T-cell (primary cell): ENCODE measurements around the gene TAS2R1. TPM values are rescaled to one million over a fixed set of nuclear protein-coding genes. Genes with fewer than 3 reads are reported as not detected.

Experiments
- ATAC-seq, 4 experiments: fragments of 200-7000 bp in 3 of 4; fragments of 150-1000 bp in 1 of 4; cut with Tn5 transposase; replicated peaks in 1 of 4; 1 replicate in 3 of 4; 2 replicates in 1 of 4; pipeline ENCODE4 v1.10.0; 2021; ENCODE audit warnings: moderate library complexity in 3 of 4, mild to moderate bottlenecking in 2 of 4, moderate number of reproducible peaks in 1 of 4
- CTCF ChIA-PET, 2 donors: fragments of 300-600 bp; sonication (Branson Sonifier 250); formaldehyde crosslinking; loops; one replicate each; lab custom pipeline; 2022; ENCODE audit warnings: antibody characterized with exemption in 2 of 2; lab: Charles Lee
- POLR2A ChIA-PET, 2 donors: fragments of 300-600 bp; sonication (Branson Sonifier 250); formaldehyde crosslinking; loops; one replicate each; lab custom pipeline; 2022; ENCODE audit warnings: antibody characterized with exemption in 2 of 2; lab: Charles Lee
- DNase-seq, 35 experiments: peaks; one replicate each; pipeline versions ENCODE4 v3.0.0 to v3.0.0-alpha.2; 2013 to 2023
- H3K27ac ChIP-seq: one replicate; pipeline ENCODE4 v1.5.1; 2013; ENCODE audit warnings: low read length
- H3K27me3 ChIP-seq, 2 experiments: replicated peaks in 1 of 2; 1 replicate in 1 of 2; 2 replicates in 1 of 2; pipeline versions ENCODE4 v1.6.1 to v1.7.0; 2013; ENCODE audit warnings: low read length in 1 of 2, mixed read lengths in 1 of 2; ENCODE audit not compliant: control insufficient read depth in 2 of 2, insufficient read depth in 2 of 2; ENCODE audit errors: extremely low read depth in 1 of 2
- H3K36me3 ChIP-seq, 2 donors: 1 replicate in 1 of 2; 2 replicates in 1 of 2; pipeline versions ENCODE4 v1.6.1 to v1.7.0; 2013; ENCODE audit warnings: low read length in 1 of 2; ENCODE audit not compliant: control insufficient read depth in 2 of 2, insufficient read depth in 1 of 2; ENCODE audit errors: extremely low read depth in 1 of 2
- H3K4me1 ChIP-seq, 2 experiments: 1 replicate in 1 of 2; 2 replicates in 1 of 2; pipeline versions ENCODE4 v1.6.1 to v1.7.0; 2013; ENCODE audit warnings: low read length in 2 of 2, mixed read lengths in 1 of 2; ENCODE audit not compliant: insufficient read depth in 2 of 2, control insufficient read depth in 1 of 2; ENCODE audit errors: extremely low read depth in 1 of 2
- H3K4me3 ChIP-seq, 2 donors: 1 replicate in 1 of 2; 2 replicates in 1 of 2; pipeline versions ENCODE4 v1.5.1 to v1.7.0; 2013; ENCODE audit warnings: mild to moderate bottlenecking in 2 of 2, low read length in 1 of 2, moderate library complexity in 1 of 2; ENCODE audit not compliant: control insufficient read depth in 1 of 2; ENCODE audit errors: extremely low read depth in 1 of 2
- H3K9me3 ChIP-seq: 2 replicates; pipeline ENCODE4 v1.7.0; 2013
- H3K27ac Mint-ChIP-seq, 2 donors: one replicate each; pipeline ENCODE4 v1.8.0; 2020 to 2021; ENCODE audit warnings: mild to moderate bottlenecking in 2 of 2, mixed read lengths in 2 of 2
- H3K27me3 Mint-ChIP-seq, 2 donors: one replicate each; pipeline ENCODE4 v1.8.0; 2021 to 2022; ENCODE audit warnings: mixed read lengths in 2 of 2
- H3K36me3 Mint-ChIP-seq: one replicate; pipeline ENCODE4 v1.8.0; 2021; ENCODE audit warnings: mixed read lengths
- H3K4me1 Mint-ChIP-seq, 3 donors: one replicate each; pipeline ENCODE4 v1.8.0; 2020 to 2022; ENCODE audit warnings: mixed read lengths in 3 of 3, mild to moderate bottlenecking in 1 of 3
- H3K4me3 Mint-ChIP-seq, 3 donors: one replicate each; pipeline ENCODE4 v1.8.0; 2020 to 2022; ENCODE audit warnings: mild to moderate bottlenecking in 3 of 3, mixed read lengths in 3 of 3, moderate library complexity in 3 of 3
- H3K9me3 Mint-ChIP-seq, 3 donors: one replicate each; pipeline ENCODE4 v1.8.0; 2020 to 2022; ENCODE audit warnings: mixed read lengths in 3 of 3
- WGBS: methylation state at CpG from one replicate; pipeline ENCODE4 v1.1.5; 2013; ENCODE audit warnings: missing lambda C conversion rate; ENCODE audit not compliant: insufficient coverage; 5-methylcytosine and 5-hydroxymethylcytosine counted together
- total RNA-seq, 35 experiments: library from RNA in 6 of 35; stranded (reverse) in 6 of 35; fragments of 120-200 nt in 1 of 35; gene quantifications; one replicate each; pipeline versions ENCODE4 v1.2.1 to v1.2.4 and lab custom pipeline; 2013 to 2026

TAS2R1 gene
- total RNA-seq, 5 donors from 2014 or later (not counting 1 experiment from before 2014, with no cell fraction given), result not detected

GRCh38 chr5:9610364-9610763 lies 19.8 kb downstream of the TAS2R1 start:
- POLR2A ChIA-PET, result no interaction called here
- H3K27ac Mint-ChIP-seq, result no peak overlapping the region
- no peaks in the 10 kb centered on the region for H3K27me3 ChIP-seq
- no peak for ATAC-seq
- DNase-seq, result no peak
- no CpG with 5 or more reads among the region's 1 CpG for WGBS
- no peaks in the 10 kb centered on the region for H3K36me3 Mint-ChIP-seq
- H3K9me3 Mint-ChIP-seq, result peaks cover 7 to 24% (median 11%) of the 10 kb centered on the region in 3 donors
- no peaks in the 10 kb centered on the region for H3K4me1 ChIP-seq
- no peaks in the 10 kb centered on the region for H3K4me1 Mint-ChIP-seq
- H3K9me3 ChIP-seq, result no peaks in the 10 kb centered on the region
- no peak overlapping the region for H3K4me3 ChIP-seq
- no peaks in the 10 kb centered on the region for H3K36me3 ChIP-seq
- no peak overlapping the region for H3K27ac ChIP-seq
- no peaks in the 10 kb centered on the region for H3K27me3 Mint-ChIP-seq
- CTCF ChIA-PET, result no interaction called here
- no peak overlapping the region for H3K4me3 Mint-ChIP-seq

GRCh38 chr5:9608093-9608492 lies 22.1 kb downstream of the TAS2R1 start:
- H3K36me3 ChIP-seq, result no peaks in the 10 kb centered on the region
- no peaks in the 10 kb centered on the region for H3K4me1 Mint-ChIP-seq
- H3K36me3 Mint-ChIP-seq, result no peaks in the 10 kb centered on the region
- H3K9me3 Mint-ChIP-seq, result peaks cover 9 to 23% (median 11%) of the 10 kb centered on the region in 3 donors
- H3K27ac Mint-ChIP-seq, result no peak overlapping the region
- WGBS, result no CpG with 5 or more reads among the region's 2 CpGs
- no peaks in the 10 kb centered on the region for H3K9me3 ChIP-seq
- H3K4me3 Mint-ChIP-seq, result no peak overlapping the region
- no peaks in the 10 kb centered on the region for H3K27me3 ChIP-seq
- no peak overlapping the region for H3K27ac ChIP-seq
- ATAC-seq (no peak), DNase-seq (no peak)
- POLR2A ChIA-PET, result no interaction called here
- CTCF ChIA-PET, result no interaction called here
- H3K4me3 ChIP-seq, result no peak overlapping the region
- no peaks in the 10 kb centered on the region for H3K27me3 Mint-ChIP-seq
- no peaks in the 10 kb centered on the region for H3K4me1 ChIP-seq

DNA sequence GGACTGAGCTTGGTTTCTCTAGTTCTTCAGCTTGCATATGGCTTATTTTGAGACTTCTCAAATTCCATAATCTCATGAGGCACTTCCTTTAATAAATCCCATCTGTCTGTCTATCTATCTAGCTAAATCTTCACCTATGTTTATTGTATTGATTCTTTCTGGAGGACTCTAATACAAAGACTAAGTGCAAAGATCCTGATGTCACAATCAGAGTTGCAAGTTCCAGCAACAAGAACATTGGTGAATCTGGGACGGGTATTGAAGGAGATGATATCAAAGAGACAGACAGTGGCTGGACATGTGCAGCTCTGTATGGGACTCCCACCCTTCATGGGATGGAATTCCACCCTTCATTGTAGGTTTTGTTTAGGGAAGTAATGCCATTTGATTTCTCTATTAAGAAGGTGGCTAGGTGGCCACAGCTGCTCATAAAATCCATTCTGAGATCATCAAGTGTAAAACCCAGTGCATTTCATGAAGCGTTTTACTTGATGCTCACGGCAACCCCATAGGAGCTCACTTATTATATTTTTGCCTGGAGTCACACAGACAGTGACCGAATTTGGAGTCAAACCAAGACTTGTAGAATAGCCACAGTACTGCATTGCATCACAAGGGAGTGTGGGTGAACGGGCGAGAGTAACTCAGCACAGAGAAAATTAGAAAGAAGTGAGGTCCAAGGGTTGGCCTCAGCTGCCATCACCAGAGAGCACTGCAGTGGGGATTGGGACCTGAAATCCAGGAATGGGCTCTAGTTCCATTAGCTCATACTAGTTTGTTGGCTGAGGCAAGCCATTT lies 24.9 kb downstream of the TAS2R1 start:
- H3K4me1 Mint-ChIP-seq, result no peaks in the 10 kb centered on the region
- no peaks in the 10 kb centered on the region for H3K36me3 ChIP-seq
- no peak overlapping the region for H3K27ac ChIP-seq
- no peaks in the 10 kb centered on the region for H3K9me3 ChIP-seq
- DNase-seq (no peak), ATAC-seq (no peak)
- no peaks in the 10 kb centered on the region for H3K27me3 Mint-ChIP-seq
- H3K27me3 ChIP-seq, result no peaks in the 10 kb centered on the region
- CTCF ChIA-PET, result no interaction called here
- no peak overlapping the region for H3K27ac Mint-ChIP-seq
- H3K4me3 ChIP-seq, result no peak overlapping the region
- H3K4me1 ChIP-seq, result no peaks in the 10 kb centered on the region
- WGBS, result 33% methylated on average over 1 of the region's 6 CpGs
- no peak overlapping the region for H3K4me3 Mint-ChIP-seq
- no peaks in the 10 kb centered on the region for H3K36me3 Mint-ChIP-seq
- POLR2A ChIA-PET, result no interaction called here
- peaks cover 2 to 5% (median 3%) of the 10 kb centered on the region in 3 donors for H3K9me3 Mint-ChIP-seq

DNA sequence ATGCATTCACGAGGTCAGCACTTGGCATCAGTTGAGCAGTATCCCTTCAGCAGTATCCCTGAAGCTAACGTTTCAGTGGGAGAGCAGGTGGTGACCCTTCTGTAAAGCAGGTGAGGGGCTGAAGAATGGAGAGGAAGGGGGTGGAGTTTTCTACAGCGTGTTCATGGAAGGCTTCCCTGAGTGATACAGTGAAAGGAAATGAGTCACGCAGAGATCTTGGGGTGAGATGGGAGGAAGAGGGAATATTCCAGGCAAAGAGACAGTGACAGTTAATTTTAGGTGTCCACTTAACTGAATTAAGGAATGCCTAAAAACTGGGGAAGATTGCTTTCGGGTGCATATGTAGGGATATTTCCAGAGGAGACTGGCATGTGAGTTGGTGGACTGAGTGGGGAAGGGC lies 25.7 kb downstream of the TAS2R1 start:
- DNase-seq (no peak), ATAC-seq (no peak)
- no peak overlapping the region for H3K4me3 ChIP-seq
- H3K4me1 Mint-ChIP-seq, result no peaks in the 10 kb centered on the region
- ChIA-PET POLR2A (no interaction called here), CTCF (no interaction called here)
- no peaks in the 10 kb centered on the region for H3K4me1 ChIP-seq
- H3K27ac ChIP-seq, result no peak overlapping the region
- no peaks in the 10 kb centered on the region for H3K36me3 ChIP-seq
- H3K27ac Mint-ChIP-seq, result no peak overlapping the region
- 57% methylated on average over 5 of the region's 5 CpGs for WGBS
- no peaks in the 10 kb centered on the region for H3K36me3 Mint-ChIP-seq
- peaks cover 2 to 5% (median 3%) of the 10 kb centered on the region in 3 donors for H3K9me3 Mint-ChIP-seq
- H3K27me3 ChIP-seq, result no peaks in the 10 kb centered on the region
- no peaks in the 10 kb centered on the region for H3K9me3 ChIP-seq
- H3K27me3 Mint-ChIP-seq, result no peaks in the 10 kb centered on the region
- H3K4me3 Mint-ChIP-seq, result no peak overlapping the region

DNA sequence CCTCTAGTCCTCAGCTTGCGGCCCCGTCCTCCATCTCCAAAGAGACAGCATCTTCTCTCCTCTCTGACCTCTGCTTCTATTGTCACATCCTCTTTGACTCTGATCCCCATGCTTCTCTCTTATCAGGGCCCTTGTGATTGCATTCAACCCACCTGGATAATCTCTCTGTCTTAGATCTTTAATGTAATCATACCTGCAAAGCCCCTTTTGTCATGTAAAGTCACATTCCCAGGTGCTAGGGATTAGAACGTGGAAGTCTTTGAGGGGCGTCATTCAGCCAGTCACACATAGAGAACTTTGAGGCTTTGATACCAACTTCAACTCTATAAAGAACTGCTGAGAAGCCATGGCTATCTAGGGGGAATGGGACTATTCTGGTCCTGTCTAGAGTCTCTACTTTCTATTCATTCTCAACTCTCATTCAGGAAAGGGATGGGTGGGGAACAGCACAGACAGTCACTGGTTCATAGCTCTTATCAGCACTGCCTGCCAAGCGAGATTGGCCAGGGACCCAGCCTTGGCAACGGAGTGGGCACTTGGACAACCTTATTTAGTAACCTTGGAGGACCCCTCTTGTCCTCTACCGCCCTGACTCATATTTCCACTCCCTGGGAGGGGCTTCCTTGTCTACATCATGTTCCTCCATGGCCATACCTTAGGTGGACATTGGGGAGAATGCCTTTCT lies 29.0 kb downstream of the TAS2R1 start:
- no peak overlapping the region for H3K27ac ChIP-seq
- no peaks in the 10 kb centered on the region for H3K4me1 Mint-ChIP-seq
- no peaks in the 10 kb centered on the region for H3K36me3 Mint-ChIP-seq
- 75% methylated on average over 3 of the region's 7 CpGs for WGBS
- no peaks in the 10 kb centered on the region for H3K27me3 ChIP-seq
- ATAC-seq (no peak), DNase-seq (no peak)
- H3K27ac Mint-ChIP-seq, result no peak overlapping the region
- no peaks in the 10 kb centered on the region for H3K27me3 Mint-ChIP-seq
- no peak overlapping the region for H3K4me3 ChIP-seq
- no peaks in the 10 kb centered on the region for H3K9me3 ChIP-seq
- no peak overlapping the region for H3K4me3 Mint-ChIP-seq
- ChIA-PET CTCF (no interaction called here), POLR2A (no interaction called here)
- H3K4me1 ChIP-seq, result no peaks in the 10 kb centered on the region
- no peaks in the 10 kb centered on the region for H3K36me3 ChIP-seq
- H3K9me3 Mint-ChIP-seq, result peaks cover 2 to 8% (median 3%) of the 10 kb centered on the region in 3 donors

DNA sequence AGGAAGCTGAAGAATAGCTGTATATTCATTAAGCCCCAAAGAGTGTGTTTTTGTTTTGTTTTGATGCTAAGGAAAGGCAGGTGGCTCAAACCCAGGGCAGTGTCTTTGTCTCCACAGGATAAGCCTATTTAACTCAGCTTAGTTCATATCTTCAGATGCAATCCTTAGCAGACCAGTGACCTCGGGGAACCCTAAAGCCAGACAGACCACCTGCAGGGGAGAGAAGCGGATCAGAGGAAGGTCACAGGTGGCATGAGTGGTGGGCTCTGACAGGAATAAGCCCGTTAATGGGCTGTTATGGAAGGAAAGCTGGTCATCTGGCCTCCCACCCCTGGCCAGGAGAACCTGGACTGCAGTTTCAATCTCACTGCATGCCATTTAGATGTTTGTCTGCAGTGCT lies 30.8 kb downstream of the TAS2R1 start:
- Mint-ChIP-seq H3K4me3 (no peak overlapping the region), H3K4me1 (no peaks in the 10 kb centered on the region), H3K36me3 (no peaks in the 10 kb centered on the region), H3K27ac (no peak overlapping the region), H3K27me3 (no peaks in the 10 kb centered on the region), H3K9me3 (peaks cover 2 to 8% (median 3%) of the 10 kb centered on the region in 3 donors)
- CTCF ChIA-PET, result no interaction called here
- ATAC-seq (no peak), DNase-seq (no peak)
- H3K4me1 ChIP-seq, result no peaks in the 10 kb centered on the region
- no peaks in the 10 kb centered on the region for H3K36me3 ChIP-seq
- no peaks in the 10 kb centered on the region for H3K9me3 ChIP-seq
- POLR2A ChIA-PET, result no interaction called here
- H3K27ac ChIP-seq, result no peak overlapping the region
- H3K27me3 ChIP-seq, result no peaks in the 10 kb centered on the region
- 60% methylated on average over 1 of the region's 3 CpGs for WGBS
- H3K4me3 ChIP-seq, result no peak overlapping the region
